HG03066 (cell line): Measurements from ENCODE around the gene PHC2.

Experiments
- ATAC-seq: cut with Tn5 transposase; IDR thresholded peaks from one replicate; pipeline ENCODE4 v1.9.1; 2021; ENCODE audit warnings: low read depth; ENCODE audit not compliant: unreplicated experiment

Gene PHC2

DNA sequence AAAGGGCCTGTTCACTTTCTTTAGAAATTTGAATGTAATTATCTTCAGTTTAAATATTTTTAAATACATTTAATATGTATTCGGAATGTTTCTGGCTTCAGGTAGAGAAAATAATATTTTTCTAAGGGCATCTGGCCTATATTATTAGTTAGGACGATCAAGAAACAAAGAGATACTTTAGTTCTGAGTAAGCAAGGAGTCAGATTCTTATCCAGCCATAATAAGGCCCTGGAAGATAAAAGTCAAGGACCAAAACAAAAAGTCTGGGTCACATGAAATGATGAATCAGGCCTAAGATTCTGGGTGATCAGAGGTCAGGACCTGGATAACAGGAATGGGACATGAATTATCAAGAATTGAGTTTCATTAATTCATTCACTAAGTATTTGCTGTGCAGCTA is 6.3 kb downstream of the PHC2 start:
- ATAC-seq: no peak

DNA sequence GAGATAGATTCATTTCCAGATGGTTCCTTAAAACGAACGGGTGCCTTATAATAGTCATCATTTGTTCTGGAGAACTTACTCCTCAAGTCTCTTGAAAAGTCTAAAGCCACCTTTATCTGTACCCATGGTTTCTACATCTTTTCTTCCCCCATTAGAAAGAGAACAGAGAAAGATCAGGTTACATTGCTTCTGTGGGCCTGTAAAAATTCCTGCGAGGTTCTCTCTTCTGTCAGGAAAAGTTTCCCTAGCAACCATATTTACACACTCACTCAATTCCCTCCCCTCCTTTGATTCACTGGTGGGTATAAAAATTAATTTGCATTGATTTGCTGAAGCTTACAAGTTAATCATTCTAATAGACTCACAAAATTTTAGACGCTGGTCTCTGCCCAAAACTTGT is 6.7 kb downstream of the PHC2 start:
- no peak for ATAC-seq

- ATAC-seq: no peak
These were observed 9.8 kb downstream of the PHC2 start for GRCh38 chr1:33420870-33421775.

DNA sequence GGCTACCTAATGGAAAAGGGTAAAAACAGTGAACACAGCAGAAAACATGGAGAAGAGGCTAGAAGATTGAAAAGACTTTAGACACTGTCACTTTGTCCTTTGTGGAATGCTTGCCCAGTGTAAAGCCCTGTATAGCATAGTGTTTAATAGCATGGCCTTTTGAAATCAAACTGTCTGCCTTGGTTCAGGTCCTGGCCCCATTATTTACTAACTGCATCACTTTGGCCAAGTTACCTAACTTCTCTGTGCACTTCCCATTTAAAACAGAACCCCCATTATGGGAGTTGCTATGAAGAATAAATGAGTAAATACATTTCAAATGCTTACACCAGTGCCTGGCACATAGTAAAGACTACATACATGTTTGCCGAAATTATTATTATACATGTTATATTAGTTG is 12.1 kb downstream of the PHC2 start:
- no peak for ATAC-seq

DNA sequence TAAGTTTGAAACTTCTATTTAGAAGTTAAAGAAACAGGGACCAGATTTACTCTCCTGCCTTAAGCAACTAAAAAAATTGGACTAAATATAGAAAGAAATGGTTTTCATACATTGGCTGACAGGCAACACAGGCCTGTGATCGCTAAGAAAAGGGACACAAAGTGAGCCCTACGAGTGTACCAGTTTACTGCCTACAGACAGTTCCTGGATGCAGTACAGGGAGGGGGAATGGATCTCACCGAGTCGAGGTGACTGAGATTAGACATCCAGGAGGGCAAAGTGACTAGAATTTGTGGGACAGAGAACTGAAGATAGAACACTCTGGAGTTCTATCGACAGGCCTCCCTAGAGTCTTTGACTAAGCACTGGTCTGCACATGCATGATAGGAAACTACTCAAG is 16.0 kb downstream of the PHC2 start:
- no peak for ATAC-seq

DNA sequence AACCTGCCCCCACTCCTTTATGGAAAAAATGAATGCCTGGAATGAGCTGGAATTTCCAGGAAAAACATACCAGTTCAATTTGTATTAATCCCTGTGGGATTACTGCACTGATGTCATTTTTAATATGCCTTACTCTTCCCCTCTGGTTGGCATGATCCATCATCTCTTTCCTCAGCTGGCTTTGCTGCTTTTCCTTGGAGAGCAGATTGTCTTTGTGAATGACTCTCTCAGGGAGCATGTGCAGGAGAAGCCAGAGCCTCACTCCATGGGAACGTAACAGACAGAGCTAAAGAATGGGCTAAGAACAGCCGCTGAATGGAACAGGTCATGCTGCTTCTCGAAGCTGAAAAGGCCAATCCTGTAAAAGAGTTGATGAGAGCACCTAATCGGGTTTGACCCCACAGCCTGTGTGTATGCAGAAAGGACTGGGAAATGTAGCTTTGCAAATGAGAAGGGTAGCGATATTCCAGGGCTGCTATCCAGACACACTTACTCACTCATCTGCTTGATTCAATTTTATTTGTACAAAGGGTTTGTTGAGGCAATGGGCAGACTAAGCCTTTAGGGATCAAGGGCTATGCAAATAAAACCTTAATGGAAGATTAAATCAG is 20.7 kb downstream of the PHC2 start:
- no peak for ATAC-seq

- ATAC-seq: no peak
These were observed 22.8 kb downstream of the PHC2 start for GRCh38 chr1:33408093-33408436.

- no peak for ATAC-seq
These were observed 23.4 kb downstream of the PHC2 start for GRCh38 chr1:33407352-33408092.

DNA sequence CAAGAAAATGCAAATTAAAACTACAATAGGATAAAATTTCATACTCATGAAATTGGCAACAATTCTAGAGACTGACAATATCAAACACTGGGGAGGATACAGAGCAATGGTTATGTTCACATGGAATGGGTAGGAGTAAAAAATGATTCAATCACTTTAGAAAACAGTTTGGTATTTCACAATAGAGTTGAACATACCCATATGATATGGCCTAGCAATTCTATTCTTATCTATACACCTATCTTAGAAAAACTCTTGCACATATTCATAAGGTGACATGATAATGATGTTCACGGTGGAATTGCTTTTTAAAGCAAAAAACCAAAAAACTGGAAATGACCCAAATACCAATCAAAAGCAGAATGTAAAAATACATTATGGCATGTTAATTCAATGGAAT is 28.7 kb downstream of the PHC2 start:
- ATAC-seq: no peak

DNA sequence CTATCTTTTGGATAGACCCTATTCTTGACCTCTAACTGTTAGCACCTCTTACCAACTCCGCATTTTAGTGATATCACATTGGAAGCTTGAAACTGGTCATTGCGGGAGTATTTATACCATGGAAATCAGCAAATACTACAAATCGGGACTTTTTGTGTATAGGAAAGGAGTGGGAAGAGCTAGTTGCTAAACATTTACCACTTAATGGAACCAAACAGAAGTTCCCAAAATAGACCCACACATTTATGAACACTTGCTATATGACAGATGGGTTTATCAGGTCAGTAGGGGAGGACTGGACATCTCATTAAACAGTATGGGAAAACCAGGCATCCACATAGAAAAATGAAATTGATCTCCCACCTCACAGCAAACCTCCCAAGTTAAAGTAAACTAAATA is 29.4 kb downstream of the PHC2 start:
- no peak for ATAC-seq

GRCh38 chr1:33400153-33400911 is 30.6 kb downstream of the PHC2 start:
- ATAC-seq: no peak

DNA sequence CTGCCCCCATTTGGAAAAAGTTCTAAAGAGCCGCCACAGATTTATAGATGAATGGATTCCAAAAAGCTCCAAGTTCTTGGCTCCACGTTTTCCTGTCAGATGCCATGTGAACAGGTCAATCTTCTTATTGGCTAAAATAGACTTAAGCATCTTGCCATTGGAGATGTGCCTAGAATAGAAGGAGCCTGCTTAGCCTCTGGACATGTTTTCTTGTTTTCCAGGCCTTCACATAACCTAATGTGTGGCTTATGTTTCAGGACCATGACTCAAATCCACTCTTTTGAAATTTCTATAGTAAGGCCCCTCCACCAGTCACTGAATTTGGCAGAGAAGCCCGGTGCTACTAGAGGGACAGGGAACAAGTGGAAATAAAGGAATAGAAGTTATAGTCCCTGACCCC is 31.5 kb downstream of the PHC2 start:
- ATAC-seq: no peak

GRCh38 chr1:33397994-33398393 is 32.9 kb downstream of the PHC2 start:
- ATAC-seq: no peak

GRCh38 chr1:33397125-33397506 is 33.8 kb downstream of the PHC2 start:
- no peak for ATAC-seq

DNA sequence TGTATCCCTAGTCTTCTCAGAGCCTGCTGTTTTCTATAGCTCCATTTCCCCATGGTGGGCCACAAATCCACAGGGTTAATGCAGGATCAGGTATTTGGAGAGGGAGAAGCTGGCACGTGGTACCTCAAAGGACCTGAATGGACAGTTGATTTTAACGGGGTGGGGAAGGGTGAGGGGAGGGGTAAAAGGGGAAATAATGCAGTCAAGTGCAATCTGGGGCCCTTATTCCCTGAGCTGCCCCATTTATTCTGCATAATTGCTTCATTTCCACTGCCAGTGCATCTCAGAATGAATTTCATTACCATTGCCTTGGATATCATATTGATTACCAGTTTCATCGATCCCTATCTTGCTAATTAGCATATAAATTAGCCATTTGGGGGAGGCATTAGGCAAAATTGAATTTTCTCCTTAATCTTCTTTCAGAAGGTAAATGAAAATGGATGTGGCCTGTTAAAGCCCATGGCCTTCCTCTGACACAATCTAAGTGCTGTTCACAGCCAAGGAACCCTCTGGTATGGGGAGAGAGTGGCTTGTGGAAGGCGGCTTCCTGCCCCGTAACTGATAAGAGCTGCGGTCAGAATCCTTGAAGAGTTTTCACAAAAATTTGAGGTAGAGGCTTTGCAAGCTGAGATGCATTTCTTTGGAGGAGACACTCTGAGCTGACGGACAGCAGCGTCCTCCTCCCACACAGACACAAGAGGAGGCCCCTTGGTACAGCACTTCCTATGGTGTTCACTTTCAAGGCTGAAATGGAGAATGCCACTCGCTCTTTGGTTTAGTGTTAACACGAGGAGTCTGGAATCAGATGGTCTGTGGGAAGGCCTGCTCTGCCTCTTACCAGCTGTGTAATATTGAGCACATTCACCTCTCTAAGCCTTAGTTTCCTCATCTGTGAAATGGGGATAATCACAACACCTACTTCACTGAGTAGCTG is 34.4 kb downstream of the PHC2 start:
- no peak for ATAC-seq

- ATAC-seq: no peak
These were observed 36.1 kb downstream of the PHC2 start for GRCh38 chr1:33394770-33395169.

GRCh38 chr1:33393991-33394390 is 36.9 kb downstream of the PHC2 start:
- no peak for ATAC-seq

DNA sequence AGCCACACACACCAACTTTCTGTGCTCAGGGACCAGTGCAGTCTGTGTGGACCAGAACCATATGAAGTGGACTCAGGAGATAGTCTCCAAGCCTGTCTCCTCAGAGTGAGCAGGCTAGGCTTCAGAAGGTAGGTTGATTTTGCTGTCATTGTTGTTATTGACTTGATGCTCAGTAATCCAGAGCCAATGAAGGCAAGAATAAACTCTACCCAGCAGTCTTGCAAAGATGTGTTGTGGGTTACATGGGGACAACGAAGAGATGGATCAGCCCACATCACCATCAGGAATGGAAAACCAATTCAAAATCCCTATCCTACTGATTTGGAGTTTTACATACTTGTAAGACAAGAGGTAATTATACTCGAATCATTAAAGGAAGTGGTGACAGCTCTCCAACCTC is 37.4 kb downstream of the PHC2 start:
- no peak for ATAC-seq

GRCh38 chr1:33392639-33393038 is 38.3 kb downstream of the PHC2 start:
- ATAC-seq: no peak

DNA sequence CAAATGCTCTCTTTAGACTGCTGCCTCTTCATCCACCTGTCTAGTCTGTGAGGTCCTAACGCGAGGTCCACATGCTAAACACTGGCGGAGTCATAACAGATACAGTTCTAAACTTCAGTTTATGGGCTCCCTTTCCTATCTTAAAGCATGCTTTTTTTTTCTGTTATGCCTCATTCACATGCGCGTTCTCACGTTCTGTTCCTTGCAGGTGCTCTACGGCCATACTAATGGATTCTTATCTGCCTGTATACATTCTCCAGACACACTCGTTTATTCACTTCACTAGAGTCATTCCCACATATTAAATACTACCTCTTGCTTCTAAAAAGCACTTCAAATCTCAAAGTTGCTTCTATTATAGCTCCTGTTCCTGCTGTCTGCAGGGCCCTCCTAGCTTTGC is 38.7 kb downstream of the PHC2 start:
- no peak for ATAC-seq
